Gastrocnemius medialis (tissue), 4 donors: ENCODE data around the gene MINDY3. TPM values are rescaled to one million over a fixed set of nuclear protein-coding genes. Genes with fewer than 3 reads are reported as not detected.
A peak's percentile ranks its signal among the peaks of the same experiment; 100 is the strongest.

ENCODE experiments used
- ATAC-seq, 2 donors: fragments of 150-250 bp; one replicate each; pipeline ENCODE4 v1.9.1; 2016
- DNase-seq, 2 donors: peaks; one replicate each; pipeline ENCODE4 v3.0.0-alpha.2; 2019
- H3K27ac ChIP-seq, 4 donors: fragments of 200-600 bp; sonication (generic); 1 replicate in 1 of 4; 2 replicates in 3 of 4; pipeline ENCODE4 v1.5.1; 2016 to 2018; ENCODE audit warnings: mild to moderate bottlenecking in 2 of 4, moderate library complexity in 1 of 4
- H3K27me3 ChIP-seq, 3 donors: fragments of 200-600 bp; sonication (generic) in 2 of 3; 1 replicate in 1 of 3; 2 replicates in 2 of 3; pipeline versions ENCODE4 v1.5.1 to v1.6.0; 2016 to 2019; ENCODE audit warnings: mild to moderate bottlenecking in 1 of 3, moderate library complexity in 1 of 3
- H3K36me3 ChIP-seq, 2 donors: fragments of 200-600 bp; sonication (generic) in 1 of 2; one replicate each; pipeline ENCODE4 v1.5.1; 2017 to 2018
- H3K4me1 ChIP-seq, 2 donors: fragments of 200-600 bp; sonication (generic) in 1 of 2; one replicate each; pipeline ENCODE4 v1.5.1; 2016 to 2017; ENCODE audit warnings: mild to moderate bottlenecking in 2 of 2
- H3K4me3 ChIP-seq, 4 donors: fragments of 200-600 bp; sonication (generic) in 3 of 4; 1 replicate in 1 of 4; 2 replicates in 3 of 4; pipeline ENCODE4 v1.5.1; 2016 to 2019; ENCODE audit warnings: mild to moderate bottlenecking in 2 of 4
- H3K9me3 ChIP-seq, 3 donors: fragments of 200-600 bp; sonication (generic) in 2 of 3; 1 replicate in 1 of 3; 2 replicates in 2 of 3; pipeline ENCODE4 v1.5.1; 2016 to 2019
- POLR2A ChIP-seq, 2 donors: fragments of 450-650 bp; IDR thresholded peaks; one replicate each; pipeline ENCODE4 v1.6.1; 2017; ENCODE audit warnings: antibody characterized with exemption in 2 of 2, mild to moderate bottlenecking in 2 of 2, moderate library complexity in 2 of 2
- in situ Hi-C, 4 donors: fragments of 200-750 bp; cut with MboI; loops; one replicate each; pipeline versions ENCODE4 v1.15.0 to v1.8.0; 2017; ENCODE audit warnings: low sequenced_read_pairs in 4 of 4
- intact Hi-C: fragments of 100-400 bp; cut with DNase I; formaldehyde crosslinking; loops from one replicate; pipeline ENCODE4 v1.15.1; 2023; ENCODE audit warnings: low total_unique reads
- total RNA-seq, 4 donors: library from RNA; depleted of rRNA; stranded (reverse); fragments of >200 nt; gene quantifications; one replicate each; pipeline versions ENCODE4 v1.1.0 to v1.2.3, GENCODE V29; 2016
- TF ChIP-seq, protein P1 (sequence below), 5 experiments: fragments of 450-650 bp in 3 of 5; fragments of 200-600 bp in 2 of 5; sonication (generic) in 2 of 5; IDR thresholded peaks in 4 of 5; conservative IDR thresholded peaks in 1 of 5; 1 replicate in 4 of 5; 2 replicates in 1 of 5; pipeline ENCODE4 v1.5.1; 2016 to 2019; ENCODE audit warnings: antibody characterized with exemption in 5 of 5, mild to moderate bottlenecking in 3 of 5, moderate library complexity in 3 of 5

Gene MINDY3
- total RNA-seq, 4 donors from 2014 or later = 7.6 to 37.5 (median 10.8) TPM

DNA sequence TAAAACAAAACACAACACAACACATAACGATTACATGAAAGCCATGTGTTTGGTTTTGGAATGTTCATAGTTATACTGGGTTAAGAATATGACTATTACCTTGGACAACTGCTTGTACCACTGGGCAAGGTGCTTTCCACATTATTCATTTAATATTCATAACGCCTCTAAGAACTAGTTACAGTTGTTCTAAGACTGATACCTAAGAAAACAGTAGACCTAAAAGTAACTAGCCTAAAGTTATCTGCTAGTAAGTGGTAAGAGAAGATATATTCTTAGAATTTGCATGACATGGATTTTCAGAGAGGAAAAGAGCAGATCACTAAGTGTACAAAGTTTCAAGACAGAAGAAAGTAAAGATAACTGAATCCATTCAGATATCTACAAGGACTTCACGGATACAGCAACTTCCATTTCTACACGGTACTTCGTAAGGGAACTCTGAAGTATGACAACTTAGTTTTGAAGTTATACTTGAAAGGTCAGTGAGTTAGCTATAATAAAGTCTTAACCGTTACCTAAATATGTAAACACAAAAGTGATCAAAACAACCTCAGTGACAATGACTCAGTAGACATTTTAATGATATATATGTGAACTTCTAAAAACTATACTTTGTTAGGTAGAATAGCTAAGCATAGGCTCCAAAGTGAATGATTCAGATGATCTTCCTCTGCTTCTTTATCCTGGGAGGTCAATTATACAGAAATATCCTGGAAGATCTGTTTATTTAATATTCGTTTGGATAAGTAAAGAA is 65.1 kb downstream of the MINDY3 start:
- TF ChIP-seq POLR2A (IDR thresholded peaks at IDR 0.05) = no peak
- TF ChIP-seq, protein P1, sequence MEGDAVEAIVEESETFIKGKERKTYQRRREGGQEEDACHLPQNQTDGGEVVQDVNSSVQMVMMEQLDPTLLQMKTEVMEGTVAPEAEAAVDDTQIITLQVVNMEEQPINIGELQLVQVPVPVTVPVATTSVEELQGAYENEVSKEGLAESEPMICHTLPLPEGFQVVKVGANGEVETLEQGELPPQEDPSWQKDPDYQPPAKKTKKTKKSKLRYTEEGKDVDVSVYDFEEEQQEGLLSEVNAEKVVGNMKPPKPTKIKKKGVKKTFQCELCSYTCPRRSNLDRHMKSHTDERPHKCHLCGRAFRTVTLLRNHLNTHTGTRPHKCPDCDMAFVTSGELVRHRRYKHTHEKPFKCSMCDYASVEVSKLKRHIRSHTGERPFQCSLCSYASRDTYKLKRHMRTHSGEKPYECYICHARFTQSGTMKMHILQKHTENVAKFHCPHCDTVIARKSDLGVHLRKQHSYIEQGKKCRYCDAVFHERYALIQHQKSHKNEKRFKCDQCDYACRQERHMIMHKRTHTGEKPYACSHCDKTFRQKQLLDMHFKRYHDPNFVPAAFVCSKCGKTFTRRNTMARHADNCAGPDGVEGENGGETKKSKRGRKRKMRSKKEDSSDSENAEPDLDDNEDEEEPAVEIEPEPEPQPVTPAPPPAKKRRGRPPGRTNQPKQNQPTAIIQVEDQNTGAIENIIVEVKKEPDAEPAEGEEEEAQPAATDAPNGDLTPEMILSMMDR (IDR thresholded peaks at IDR 0.05 in 4 of 5, conservative IDR thresholded peaks at IDR 0.05 in 1 of 5) = no peak
- ATAC-seq (no peak), DNase-seq (no peak)
- no peaks in the 10 kb centered on the region for H3K9me3 ChIP-seq
- peaks cover 10 to 29% of the 10 kb centered on the region in 2 donors for H3K4me1 ChIP-seq
- no peaks in the 10 kb centered on the region for H3K36me3 ChIP-seq
- no peaks in the 10 kb centered on the region for H3K27me3 ChIP-seq
- intact Hi-C loops = no loop called here
- no peak overlapping the region for H3K4me3 ChIP-seq
- H3K27ac ChIP-seq = no peak overlapping the region
- in situ Hi-C loops = no loop called here

DNA sequence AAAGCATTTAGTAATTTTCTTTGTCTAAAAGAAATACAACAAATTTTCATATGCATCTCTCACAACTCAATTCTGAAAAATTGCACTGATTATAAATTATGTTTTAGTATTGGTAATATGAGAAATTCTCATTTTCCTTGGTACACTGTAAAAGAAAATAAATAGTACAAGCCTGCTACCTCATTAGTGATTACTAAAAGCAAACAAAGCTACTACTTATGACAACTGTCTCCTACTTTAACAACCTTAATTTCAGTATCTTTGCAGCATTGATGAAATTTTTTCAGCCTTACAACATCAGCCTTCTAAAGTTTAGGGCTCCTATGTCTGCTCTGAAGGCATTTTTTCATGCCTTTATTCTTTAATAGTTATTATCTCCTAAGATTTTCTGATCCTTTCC is 65.7 kb downstream of the MINDY3 start:
- ATAC-seq (no peak), DNase-seq (no peak)
- H3K4me1 ChIP-seq = peaks cover 10 to 36% of the 10 kb centered on the region in 2 donors
- intact Hi-C loops = no loop called here
- in situ Hi-C loops = no loop called here
- no peak for TF ChIP-seq POLR2A (IDR thresholded peaks at IDR 0.05)
- no peak overlapping the region for H3K4me3 ChIP-seq
- no peaks in the 10 kb centered on the region for H3K27me3 ChIP-seq
- no peaks in the 10 kb centered on the region for H3K9me3 ChIP-seq
- H3K27ac ChIP-seq = no peak overlapping the region
- no peaks in the 10 kb centered on the region for H3K36me3 ChIP-seq

GRCh38 chr10:15793664-15794063 is 66.6 kb downstream of the MINDY3 start:
- peaks cover 10 to 40% of the 10 kb centered on the region in 2 donors for H3K4me1 ChIP-seq
- in situ Hi-C loops = no loop called here
- no peak overlapping the region for H3K27ac ChIP-seq

GRCh38 chr10:15792777-15793176 is 67.5 kb downstream of the MINDY3 start:
- Histone ChIP-seq H3K9me3 (no peaks in the 10 kb centered on the region), H3K27me3 (no peaks in the 10 kb centered on the region), H3K4me3 (no peak overlapping the region), H3K27ac (no peak overlapping the region), H3K36me3 (peaks cover 0 to 10% of the 10 kb centered on the region in 2 donors), H3K4me1 (peaks cover 10 to 37% of the 10 kb centered on the region in 2 donors)
- no peak for DNase-seq
- intact Hi-C loops = no loop called here
- TF ChIP-seq, protein P1 (IDR thresholded peaks at IDR 0.05 in 4 of 5, conservative IDR thresholded peaks at IDR 0.05 in 1 of 5) = no peak
- no peak for TF ChIP-seq POLR2A (IDR thresholded peaks at IDR 0.05)
- in situ Hi-C loops = no loop called here
- ATAC-seq = no peak

More at GRCh38 chr10:15793664-15794063, 66.6 kb downstream of the MINDY3 start:
- Histone ChIP-seq H3K4me3 (no peak overlapping the region), H3K36me3 (peaks cover 0 to 6% of the 10 kb centered on the region in 2 donors), H3K9me3 (no peaks in the 10 kb centered on the region), H3K27me3 (no peaks in the 10 kb centered on the region)
- no peak for DNase-seq
- no peak for ATAC-seq
- TF ChIP-seq, protein P1 (IDR thresholded peaks at IDR 0.05 in 4 of 5, conservative IDR thresholded peaks at IDR 0.05 in 1 of 5) = no peak
- TF ChIP-seq POLR2A (IDR thresholded peaks at IDR 0.05) = no peak
- intact Hi-C loops = no loop called here

DNA sequence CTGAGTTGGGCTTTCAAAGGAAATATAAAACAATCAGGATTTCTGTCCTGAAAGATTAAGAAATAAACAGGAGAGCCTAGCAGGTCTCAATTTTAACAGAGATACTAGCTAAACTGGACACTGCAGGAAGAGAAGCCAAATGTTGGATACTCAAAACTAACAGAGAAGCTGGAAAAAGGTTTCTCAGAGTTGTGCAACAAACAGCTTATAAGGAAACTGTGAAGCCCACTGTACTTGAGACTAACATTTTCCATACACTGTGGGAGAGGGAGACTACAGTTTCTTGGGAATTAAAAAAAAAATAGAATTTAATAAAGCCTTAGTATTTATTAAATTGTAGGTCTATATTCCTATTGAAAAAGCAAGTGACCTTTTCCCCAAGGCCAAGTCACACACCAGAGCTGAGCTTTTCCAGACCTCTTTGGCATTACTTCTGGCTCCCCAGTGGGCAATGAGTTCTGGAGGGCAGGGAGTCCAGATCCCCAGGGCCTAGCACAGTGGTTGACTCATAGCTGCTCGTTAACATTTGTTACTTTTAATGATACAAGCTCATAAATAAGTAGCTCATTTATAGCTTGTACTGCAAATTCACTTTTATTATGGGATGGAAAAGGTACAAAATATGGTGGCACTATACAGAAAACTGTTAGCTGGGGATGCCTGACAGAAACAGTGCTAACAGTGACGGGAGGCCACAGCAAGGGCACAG is 68.3 kb downstream of the MINDY3 start:
- Histone ChIP-seq H3K27me3 (no peaks in the 10 kb centered on the region), H3K27ac (peak overlapping the region in 1 of 4 donors; percentile 32), H3K4me1 (peaks cover 10 to 33% of the 10 kb centered on the region in 2 donors), H3K36me3 (peaks cover 0 to 10% of the 10 kb centered on the region in 2 donors), H3K9me3 (no peaks in the 10 kb centered on the region), H3K4me3 (no peak overlapping the region)
- intact Hi-C loops (no loop called here), in situ Hi-C loops (no loop called here)
- TF ChIP-seq POLR2A (IDR thresholded peaks at IDR 0.05) = no peak
- TF ChIP-seq, protein P1 (IDR thresholded peaks at IDR 0.05 in 4 of 5, conservative IDR thresholded peaks at IDR 0.05 in 1 of 5) = no peak
- DNase-seq (no peak), ATAC-seq (peak in 1 of 2 donors; percentile 39)
